Dermis blood vessel endothelial cell (primary cell): ENCODE data around the gene GRK5. TPM values are rescaled to one million over a fixed set of nuclear protein-coding genes. Genes with fewer than 3 reads are reported as not detected.

Source experiments
- DNase-seq: peaks from one replicate; pipeline ENCODE4 v3.0.0; 2010
- total RNA-seq: library from RNA; depleted of rRNA; stranded (reverse); fragments of >200 nt; gene quantifications from 2 replicates; pipeline ENCODE4 v1.2.3, GENCODE V29; 2014

The GRK5 gene
- total RNA-seq, 1 donor from 2014 or later, result 57.9 TPM

- DNase-seq, result no peak
Observed at GRCh38 chr10:119323085-119324016, 116.0 kb downstream of the GRK5 start.

GRCh38 chr10:119325131-119325530 lies 117.8 kb downstream of the GRK5 start:
- DNase-seq, result no peak

GRCh38 chr10:119326167-119326566 lies 118.8 kb downstream of the GRK5 start:
- no peak for DNase-seq

- no peak for DNase-seq
Observed at GRCh38 chr10:119327096-119327745, 119.8 kb downstream of the GRK5 start.

- no peak for DNase-seq
Observed at GRCh38 chr10:119328223-119328622, 120.9 kb downstream of the GRK5 start.

GRCh38 chr10:119330342-119330741 lies 123.0 kb downstream of the GRK5 start:
- DNase-seq, result no peak

- DNase-seq, result no peak
Observed at GRCh38 chr10:119331061-119331460, 123.7 kb downstream of the GRK5 start.

GRCh38 chr10:119333146-119333792 lies 125.9 kb downstream of the GRK5 start:
- DNase-seq, result peak; percentile 47

GRCh38 chr10:119335671-119336353 lies 128.4 kb downstream of the GRK5 start:
- DNase-seq, result peak; percentile 75

GRCh38 chr10:119336599-119336998 lies 129.2 kb downstream of the GRK5 start:
- DNase-seq, result no peak

- DNase-seq, result no peak
Observed at GRCh38 chr10:119337223-119337622, 129.9 kb downstream of the GRK5 start.

- peak; percentile 73 for DNase-seq
Observed at GRCh38 chr10:119337796-119338432, 130.5 kb downstream of the GRK5 start.

GRCh38 chr10:119339109-119339508 lies 131.7 kb downstream of the GRK5 start:
- no peak for DNase-seq

GRCh38 chr10:119340893-119341458 lies 133.6 kb downstream of the GRK5 start:
- DNase-seq, result no peak

- peak; percentile 52 for DNase-seq
Observed at GRCh38 chr10:119341459-119342301, 134.3 kb downstream of the GRK5 start.

- no peak for DNase-seq
Observed at GRCh38 chr10:119342335-119342734, 135.0 kb downstream of the GRK5 start.

GRCh38 chr10:119343011-119343601 lies 135.7 kb downstream of the GRK5 start:
- no peak for DNase-seq

GRCh38 chr10:119344381-119344780 lies 137.0 kb downstream of the GRK5 start:
- no peak for DNase-seq

- no peak for DNase-seq
Observed at GRCh38 chr10:119346095-119346832, 138.9 kb downstream of the GRK5 start.
